Thyroid gland (tissue), 4 donors: ENCODE results near the gene THRB. TPM values are rescaled to one million over a fixed set of nuclear protein-coding genes. Genes with fewer than 3 reads are reported as not detected.

Experiments used
- DNase-seq, 2 donors: peaks; one replicate each; pipeline ENCODE4 v3.0.0-alpha.2; 2019
- H3K27ac ChIP-seq, 3 donors: fragments of 200-600 bp; sonication (generic); 1 replicate in 2 of 3; 2 replicates in 1 of 3; pipeline ENCODE4 v1.5.1; 2016 to 2019; ENCODE audit warnings: mild to moderate bottlenecking in 1 of 3, moderate library complexity in 1 of 3
- H3K27me3 ChIP-seq: fragments of 200-600 bp; sonication (generic); one replicate; pipeline ENCODE4 v1.5.1; 2019
- H3K36me3 ChIP-seq, 2 donors: fragments of 200-600 bp; sonication (generic); one replicate each; pipeline ENCODE4 v1.5.1; 2016 to 2019
- H3K4me1 ChIP-seq, 2 donors: fragments of 200-600 bp; sonication (generic); one replicate each; pipeline ENCODE4 v1.5.1; 2017 to 2019
- H3K4me3 ChIP-seq, 3 donors: fragments of 200-600 bp; sonication (generic); replicated peaks in 1 of 3; 1 replicate in 2 of 3; 2 replicates in 1 of 3; pipeline ENCODE4 v1.5.1; 2016; ENCODE audit warnings: mild to moderate bottlenecking in 1 of 3
- H3K9me3 ChIP-seq: fragments of 200-600 bp; sonication (generic); one replicate; pipeline ENCODE4 v1.5.1; 2017
- POLR2A ChIP-seq, 2 donors: fragments of 450-650 bp; IDR thresholded peaks; one replicate each; pipeline ENCODE4 v1.6.1; 2017; ENCODE audit warnings: antibody characterized with exemption in 2 of 2, mild to moderate bottlenecking in 2 of 2, moderate library complexity in 1 of 2
- WGBS, 2 donors: methylation state at CpG; one replicate each; pipeline ENCODE4 v1.1.5; 2017; 5-methylcytosine and 5-hydroxymethylcytosine counted together
- intact Hi-C: fragments of 100-400 bp; cut with DNase I; formaldehyde crosslinking; loops from one replicate; pipeline ENCODE4 v1.15.1; 2023
- total RNA-seq, 4 donors: library from RNA; depleted of rRNA; stranded (reverse); fragments of >200 nt; gene quantifications; one replicate each; pipeline ENCODE4 v1.2.3, GENCODE V29; 2016
- TF ChIP-seq, protein P1 (sequence below), 6 experiments: fragments of 200-600 bp in 3 of 6; fragments of 450-650 bp in 3 of 6; sonication (generic) in 3 of 6; IDR thresholded peaks; one replicate each; pipeline ENCODE4 v1.5.1; 2016 to 2019; ENCODE audit warnings: antibody characterized with exemption in 6 of 6, mild to moderate bottlenecking in 2 of 6, inconsistent platforms in 1 of 6, moderate library complexity in 1 of 6

THRB gene
- total RNA-seq, 4 donors from 2014 or later: 11.1 to 33.2 (median 13.4) TPM

- Histone ChIP-seq H3K27ac (no peak overlapping the region), H3K27me3 (no peaks in the 10 kb centered on the region), H3K9me3 (no peaks in the 10 kb centered on the region), H3K4me1 (peaks cover 9 to 12% of the 10 kb centered on the region in 2 donors), H3K36me3 (no peaks in the 10 kb centered on the region), H3K4me3 (no peak overlapping the region)
- DNase-seq: no peak
- 85 to 88% methylated on average over 1 of the region's 1 CpG for WGBS, 2 donors
- TF ChIP-seq POLR2A (IDR thresholded peaks at IDR 0.05): no peak
- TF ChIP-seq, protein P1, sequence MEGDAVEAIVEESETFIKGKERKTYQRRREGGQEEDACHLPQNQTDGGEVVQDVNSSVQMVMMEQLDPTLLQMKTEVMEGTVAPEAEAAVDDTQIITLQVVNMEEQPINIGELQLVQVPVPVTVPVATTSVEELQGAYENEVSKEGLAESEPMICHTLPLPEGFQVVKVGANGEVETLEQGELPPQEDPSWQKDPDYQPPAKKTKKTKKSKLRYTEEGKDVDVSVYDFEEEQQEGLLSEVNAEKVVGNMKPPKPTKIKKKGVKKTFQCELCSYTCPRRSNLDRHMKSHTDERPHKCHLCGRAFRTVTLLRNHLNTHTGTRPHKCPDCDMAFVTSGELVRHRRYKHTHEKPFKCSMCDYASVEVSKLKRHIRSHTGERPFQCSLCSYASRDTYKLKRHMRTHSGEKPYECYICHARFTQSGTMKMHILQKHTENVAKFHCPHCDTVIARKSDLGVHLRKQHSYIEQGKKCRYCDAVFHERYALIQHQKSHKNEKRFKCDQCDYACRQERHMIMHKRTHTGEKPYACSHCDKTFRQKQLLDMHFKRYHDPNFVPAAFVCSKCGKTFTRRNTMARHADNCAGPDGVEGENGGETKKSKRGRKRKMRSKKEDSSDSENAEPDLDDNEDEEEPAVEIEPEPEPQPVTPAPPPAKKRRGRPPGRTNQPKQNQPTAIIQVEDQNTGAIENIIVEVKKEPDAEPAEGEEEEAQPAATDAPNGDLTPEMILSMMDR (IDR thresholded peaks at IDR 0.05): no peak
- intact Hi-C loops: no loop called here
Measured at GRCh38 chr3:24340161-24340560, 154.5 kb downstream of the THRB start.

DNA sequence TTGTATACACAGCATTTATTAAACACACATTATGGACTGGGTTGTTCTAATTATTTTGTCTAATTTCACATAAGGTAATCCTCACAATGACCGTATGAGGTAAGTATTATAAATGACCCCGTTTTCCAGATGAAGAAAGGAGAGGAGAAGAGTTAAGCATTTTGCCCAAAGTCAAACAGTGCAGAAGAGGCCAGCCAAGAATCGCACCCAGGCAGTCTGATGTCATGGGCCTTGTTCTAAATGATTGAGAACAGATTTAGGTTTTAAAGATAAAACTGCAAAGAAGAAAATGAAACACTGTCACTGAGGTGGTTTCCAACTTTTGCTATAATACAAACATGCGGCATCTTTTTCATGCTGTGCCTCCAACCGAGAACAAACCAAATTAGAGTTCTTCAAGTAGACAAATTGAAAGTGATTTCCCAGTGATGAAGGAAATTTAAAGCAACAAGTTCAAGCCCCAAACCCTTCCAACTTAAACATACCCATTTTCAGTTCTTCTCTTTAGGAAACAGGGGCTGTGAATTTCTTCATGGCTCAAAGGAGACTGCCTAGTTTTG, 155.3 kb downstream of the THRB start:
- no peaks in the 10 kb centered on the region for H3K9me3 ChIP-seq
- no peak overlapping the region for H3K4me3 ChIP-seq
- no peak overlapping the region for H3K27ac ChIP-seq
- whole genome bisulfite sequencing, 2 donors: 67 to 81% methylated on average over 5 of the region's 5 CpGs
- no peaks in the 10 kb centered on the region for H3K27me3 ChIP-seq
- peaks cover 6 to 9% of the 10 kb centered on the region in 2 donors for H3K4me1 ChIP-seq
- TF ChIP-seq, protein P1 (IDR thresholded peaks at IDR 0.05): no peak
- no peak for TF ChIP-seq POLR2A (IDR thresholded peaks at IDR 0.05)
- intact Hi-C loops: no loop called here
- no peaks in the 10 kb centered on the region for H3K36me3 ChIP-seq
- no peak for DNase-seq

DNA sequence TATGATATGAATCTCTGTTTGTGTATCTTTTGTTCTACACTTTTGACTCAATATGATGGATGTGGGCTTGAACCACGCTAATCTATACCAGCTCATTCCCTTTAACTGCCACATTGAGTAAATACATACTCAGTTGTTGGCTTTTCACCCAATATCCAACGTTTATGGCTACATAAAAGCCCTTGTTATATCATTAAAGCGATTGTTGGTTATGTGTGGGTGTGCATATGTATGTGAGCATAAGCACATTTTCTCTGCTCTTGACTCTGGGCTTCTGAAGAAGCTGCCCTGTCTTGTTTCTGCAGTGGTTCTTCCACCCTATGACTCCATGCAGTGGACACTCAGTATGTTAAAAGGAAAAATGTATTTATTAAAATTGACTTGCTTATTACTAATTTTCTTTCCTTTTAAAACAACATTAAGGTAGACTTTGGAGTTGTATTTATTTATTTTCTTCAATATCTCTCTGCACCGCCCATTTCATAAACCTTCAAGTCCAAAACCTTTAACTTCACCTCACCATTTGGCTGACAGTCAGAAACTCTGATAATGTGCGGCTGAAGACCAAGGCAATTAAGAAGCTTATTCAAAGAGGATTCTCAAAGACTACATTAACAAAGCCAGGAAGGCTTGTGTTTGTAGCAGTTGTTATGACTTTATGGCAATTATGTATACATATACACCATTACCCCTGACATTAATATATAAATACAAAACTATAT, 156.1 kb downstream of the THRB start:
- 80 to 88% methylated on average over 5 of the region's 5 CpGs for WGBS, 2 donors
- Histone ChIP-seq H3K27me3 (no peaks in the 10 kb centered on the region), H3K4me1 (peaks cover 6 to 9% of the 10 kb centered on the region in 2 donors), H3K9me3 (no peaks in the 10 kb centered on the region), H3K4me3 (no peak overlapping the region), H3K36me3 (no peaks in the 10 kb centered on the region), H3K27ac (no peak overlapping the region)
- intact Hi-C loops: no loop called here
- DNase-seq: no peak
- TF ChIP-seq POLR2A (IDR thresholded peaks at IDR 0.05): no peak
- TF ChIP-seq, protein P1 (IDR thresholded peaks at IDR 0.05): no peak

DNA sequence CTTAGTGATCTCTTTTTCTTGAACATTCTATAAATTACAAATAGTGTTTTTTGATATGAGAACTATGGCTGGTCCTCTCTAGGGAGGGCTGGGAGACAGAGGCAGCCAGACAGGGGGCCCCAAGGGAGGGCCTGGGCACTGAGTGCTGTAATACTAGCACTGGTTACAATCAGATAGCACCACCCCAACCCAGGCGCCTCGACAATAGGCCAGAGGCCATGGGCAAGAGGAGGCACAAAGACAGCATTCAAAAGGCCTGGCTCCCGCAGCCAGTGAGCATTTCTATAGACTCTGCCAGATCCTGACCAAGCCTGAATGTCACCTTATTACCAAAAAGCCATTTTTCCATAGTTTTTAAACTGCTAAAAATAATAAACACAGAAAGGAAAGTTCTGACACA, 158.5 kb downstream of the THRB start:
- H3K27ac ChIP-seq: no peak overlapping the region
- no peak for TF ChIP-seq POLR2A (IDR thresholded peaks at IDR 0.05)
- TF ChIP-seq, protein P1 (IDR thresholded peaks at IDR 0.05): no peak
- H3K9me3 ChIP-seq: no peaks in the 10 kb centered on the region
- no peaks in the 10 kb centered on the region for H3K36me3 ChIP-seq
- intact Hi-C loops: no loop called here
- H3K4me3 ChIP-seq: no peak overlapping the region
- no peaks in the 10 kb centered on the region for H3K27me3 ChIP-seq
- WGBS, 2 donors: 74 to 87% methylated on average over 3 of the region's 3 CpGs
- H3K4me1 ChIP-seq: peaks cover 6 to 9% of the 10 kb centered on the region in 2 donors
- no peak for DNase-seq

GRCh38 chr3:24332092-24332491, 162.6 kb downstream of the THRB start:
- H3K9me3 ChIP-seq: no peaks in the 10 kb centered on the region
- intact Hi-C loops: no loop called here
- H3K4me1 ChIP-seq: no peaks in the 10 kb centered on the region
- no peak for DNase-seq
- no peak overlapping the region for H3K4me3 ChIP-seq
- 98 to 100% methylated on average over 3 of the region's 3 CpGs for WGBS, 2 donors
- no peaks in the 10 kb centered on the region for H3K27me3 ChIP-seq
- no peaks in the 10 kb centered on the region for H3K36me3 ChIP-seq
- no peak for TF ChIP-seq POLR2A (IDR thresholded peaks at IDR 0.05)
- TF ChIP-seq, protein P1 (IDR thresholded peaks at IDR 0.05): no peak
- no peak overlapping the region for H3K27ac ChIP-seq
